ENCODE results near the gene GNG11.

DNA sequence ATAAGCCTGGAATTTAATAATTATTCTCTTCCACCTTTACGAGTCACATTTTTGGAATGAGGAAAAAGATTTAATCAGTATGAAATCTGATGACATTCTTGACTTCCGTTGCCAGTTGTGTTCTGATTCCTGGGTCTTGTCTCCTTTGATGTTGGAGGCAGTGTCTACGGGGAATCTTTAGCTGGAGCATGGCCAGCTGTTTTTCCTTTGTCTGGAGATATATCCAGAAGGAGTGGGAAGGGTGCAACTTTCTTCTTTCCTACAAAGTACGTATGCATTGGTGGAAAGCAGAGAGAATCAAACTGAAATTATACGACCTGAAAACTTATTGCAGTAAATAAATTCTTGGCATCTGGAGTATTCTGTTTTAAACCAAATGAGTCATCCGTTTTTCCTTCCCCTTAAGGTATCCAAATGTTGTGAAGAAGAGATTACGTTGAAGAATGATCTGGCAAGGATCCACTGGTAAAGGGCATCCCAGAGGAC is 6.9 kb upstream of the GNG11 start:
- TF ChIP-seq, protein P1, sequence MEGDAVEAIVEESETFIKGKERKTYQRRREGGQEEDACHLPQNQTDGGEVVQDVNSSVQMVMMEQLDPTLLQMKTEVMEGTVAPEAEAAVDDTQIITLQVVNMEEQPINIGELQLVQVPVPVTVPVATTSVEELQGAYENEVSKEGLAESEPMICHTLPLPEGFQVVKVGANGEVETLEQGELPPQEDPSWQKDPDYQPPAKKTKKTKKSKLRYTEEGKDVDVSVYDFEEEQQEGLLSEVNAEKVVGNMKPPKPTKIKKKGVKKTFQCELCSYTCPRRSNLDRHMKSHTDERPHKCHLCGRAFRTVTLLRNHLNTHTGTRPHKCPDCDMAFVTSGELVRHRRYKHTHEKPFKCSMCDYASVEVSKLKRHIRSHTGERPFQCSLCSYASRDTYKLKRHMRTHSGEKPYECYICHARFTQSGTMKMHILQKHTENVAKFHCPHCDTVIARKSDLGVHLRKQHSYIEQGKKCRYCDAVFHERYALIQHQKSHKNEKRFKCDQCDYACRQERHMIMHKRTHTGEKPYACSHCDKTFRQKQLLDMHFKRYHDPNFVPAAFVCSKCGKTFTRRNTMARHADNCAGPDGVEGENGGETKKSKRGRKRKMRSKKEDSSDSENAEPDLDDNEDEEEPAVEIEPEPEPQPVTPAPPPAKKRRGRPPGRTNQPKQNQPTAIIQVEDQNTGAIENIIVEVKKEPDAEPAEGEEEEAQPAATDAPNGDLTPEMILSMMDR (optimal IDR thresholded peaks at IDR 0.05 in 1 of 3, IDR thresholded peaks at IDR 0.05 in 1 of 3, conservative IDR thresholded peaks at IDR 0.05 in 1 of 3; ENCODE audit: extremely low read depth in 1 of 3, insufficient read depth in 2 of 3, low read length in 3 of 3): no peak
- TF ChIP-seq EZH2 (IDR thresholded peaks at IDR 0.05; ENCODE audit: low read length): no peak

Measured in keratinocyte (primary cell).